ENCODE data around the gene CSTB. TPM values are rescaled to one million over a fixed set of nuclear protein-coding genes. Genes with fewer than 3 reads are reported as not detected.

The CSTB gene
- total RNA-seq, 2 donors from 2014 or later, result 33.0 to 40.2 TPM

- no peak for ATAC-seq
- peak; percentile 14 for DNase-seq
- intact Hi-C loops (cut with DNase I), result no loop called here
These were observed 22.0 kb upstream of the CSTB start for GRCh38 chr21:43797925-43798715.

- ATAC-seq (no peak), DNase-seq (no peak)
- intact Hi-C loops (cut with DNase I), result no loop called here
These were observed 21.3 kb upstream of the CSTB start for GRCh38 chr21:43797415-43797814.

GRCh38 chr21:43794857-43795256, 18.7 kb upstream of the CSTB start:
- no peak for DNase-seq
- no peak for ATAC-seq
- intact Hi-C loops (cut with DNase I), result no loop called here

GRCh38 chr21:43794311-43794710, 18.2 kb upstream of the CSTB start:
- intact Hi-C loops (cut with DNase I), result no loop called here
- ATAC-seq (no peak), DNase-seq (no peak)

GRCh38 chr21:43793243-43793642, 17.1 kb upstream of the CSTB start:
- intact Hi-C loops (cut with DNase I), result no loop called here
- ATAC-seq (no peak), DNase-seq (no peak)

GRCh38 chr21:43792406-43792805, 16.3 kb upstream of the CSTB start:
- intact Hi-C loops (cut with DNase I), result no loop called here
- DNase-seq, result no peak
- ATAC-seq, result no peak

- intact Hi-C loops (cut with DNase I), result no loop called here
- no peak for ATAC-seq
- DNase-seq, result no peak
These were observed 14.0 kb upstream of the CSTB start for GRCh38 chr21:43790010-43790524.

GRCh38 chr21:43789276-43790009, 13.3 kb upstream of the CSTB start, which contains the start of gene RRP1:
TSS of gene RRP1 (plus strand) at chr21:43789577. CDS start at chr21:43789630, 53 bp downstream.
- ATAC-seq (peak; percentile 95 to 96), DNase-seq (peak; percentile 91)
- intact Hi-C loops (cut with DNase I), result loop anchor here in 1 of 2 donors (2.0 kb wide), 1 partner anchor 61 kb away; no protein-coding TSS in a partner anchor

GRCh38 chr21:43786807-43787440, 10.8 kb upstream of the CSTB start:
- intact Hi-C loops (cut with DNase I), result no loop called here
- ATAC-seq (no peak), DNase-seq (no peak)

- intact Hi-C loops (cut with DNase I), result no loop called here
- DNase-seq (no peak), ATAC-seq (no peak)
These were observed 10.2 kb upstream of the CSTB start for GRCh38 chr21:43786300-43786806.

- ATAC-seq, result no peak
- DNase-seq, result no peak
- intact Hi-C loops (cut with DNase I), result no loop called here
These were observed 9.0 kb upstream of the CSTB start for GRCh38 chr21:43785134-43785533.

GRCh38 chr21:43783098-43783700, 7.1 kb upstream of the CSTB start:
- DNase-seq (no peak), ATAC-seq (peak in 1 of 2 donors; percentile 68)
- intact Hi-C loops (cut with DNase I), result no loop called here

GRCh38 chr21:43782431-43783097, 6.5 kb upstream of the CSTB start:
- ATAC-seq (no peak), DNase-seq (no peak)
- intact Hi-C loops (cut with DNase I), result no loop called here

- intact Hi-C loops (cut with DNase I), result no loop called here
- DNase-seq (no peak), ATAC-seq (no peak)
These were observed 5.7 kb upstream of the CSTB start for GRCh38 chr21:43781846-43782245.

GRCh38 chr21:43779660-43780059, 3.6 kb upstream of the CSTB start:
- no peak for DNase-seq
- no peak for ATAC-seq
- intact Hi-C loops (cut with DNase I), result no loop called here

GRCh38 chr21:43778469-43779335, 2.6 kb upstream of the CSTB start:
- no peak for DNase-seq
- intact Hi-C loops (cut with DNase I), result no loop called here
- no peak for ATAC-seq

- ATAC-seq, result no peak
- DNase-seq, result no peak
- intact Hi-C loops (cut with DNase I), result no loop called here
These were observed 1.8 kb upstream of the CSTB start for GRCh38 chr21:43777953-43778352.

- DNase-seq (no peak), ATAC-seq (no peak)
- intact Hi-C loops (cut with DNase I), result no loop called here
These were observed 918 bp downstream of the CSTB start for GRCh38 chr21:43775190-43775589.

All from left cardiac atrium (tissue), 4 donors.